Activated effector memory CD4-positive, alpha-beta T cell treated with anti-CD3 and anti-CD28 coated beads, Interleukin-2, amount 50 U/mL, for 16 hours (primary cell): ENCODE data around the gene NYAP1.
"Not testable (repeated sequence)": the region's sequence is repeated elsewhere in the genome, so short reads cannot be mapped to it uniquely, and the experiment has no call there.

Experiments
- DNase-seq: peaks from one replicate; pipeline ENCODE4 v3.0.0-alpha.2; 2020

Gene NYAP1

GRCh38 chr7:100483722-100484672 lies at the start of gene NYAP1:
TSS of gene NYAP1 (plus strand) at chr7:100483927. CDS start at chr7:100485312, 1,385 bp downstream.
- peak; percentile 81 for DNase-seq

GRCh38 chr7:100434297-100435144 lies 49.2 kb upstream of the NYAP1 start:
- DNase-seq = no peak

GRCh38 chr7:100435401-100436304 lies 48.1 kb upstream of the NYAP1 start:
- peak; percentile 83 for DNase-seq

GRCh38 chr7:100437150-100438100 lies 46.3 kb upstream of the NYAP1 start:
- no peak for DNase-seq

GRCh38 chr7:100438172-100438571 lies 45.6 kb upstream of the NYAP1 start:
- DNase-seq = no peak

GRCh38 chr7:100438731-100439130 lies 45.0 kb upstream of the NYAP1 start:
- not testable (repeated sequence) for DNase-seq

GRCh38 chr7:100439244-100439643 lies 44.5 kb upstream of the NYAP1 start:
- DNase-seq = not testable (repeated sequence)

GRCh38 chr7:100441641-100442535 lies 41.8 kb upstream of the NYAP1 start:
- peak; percentile 57 for DNase-seq

- peak; percentile 36 for DNase-seq
These were observed 40.5 kb upstream of the NYAP1 start for GRCh38 chr7:100443096-100443840.

GRCh38 chr7:100444311-100445278 lies 39.1 kb upstream of the NYAP1 start:
- DNase-seq = peak; percentile 48

GRCh38 chr7:100446040-100446439 lies 37.7 kb upstream of the NYAP1 start:
- no peak for DNase-seq

- DNase-seq = not testable (repeated sequence)
These were observed 36.4 kb upstream of the NYAP1 start for GRCh38 chr7:100447363-100447762.

GRCh38 chr7:100449190-100449795 lies 34.4 kb upstream of the NYAP1 start:
- DNase-seq = no peak

- no peak for DNase-seq
These were observed 31.2 kb upstream of the NYAP1 start for GRCh38 chr7:100452513-100452912.

- DNase-seq = not testable (repeated sequence)
These were observed 29.9 kb upstream of the NYAP1 start for GRCh38 chr7:100453854-100454253.

- no peak for DNase-seq
These were observed 28.5 kb upstream of the NYAP1 start for GRCh38 chr7:100455206-100455605.

GRCh38 chr7:100456562-100456961 lies 27.2 kb upstream of the NYAP1 start:
- no peak for DNase-seq

- no peak for DNase-seq
These were observed 26.7 kb upstream of the NYAP1 start for GRCh38 chr7:100457033-100457432.
